HK-2 (cell line): ENCODE results near the gene BIRC2.
A peak's percentile ranks its signal among the peaks of the same experiment; 100 is the strongest.
"Not testable (repeated sequence)": the region's sequence is repeated elsewhere in the genome, so short reads cannot be mapped to it uniquely, and the experiment has no call there.

Experiments used
- DNase-seq: peaks from one replicate; pipeline ENCODE4 v3.0.0-alpha.2; 2018; ENCODE audit not compliant: unreplicated experiment

Gene BIRC2

DNA sequence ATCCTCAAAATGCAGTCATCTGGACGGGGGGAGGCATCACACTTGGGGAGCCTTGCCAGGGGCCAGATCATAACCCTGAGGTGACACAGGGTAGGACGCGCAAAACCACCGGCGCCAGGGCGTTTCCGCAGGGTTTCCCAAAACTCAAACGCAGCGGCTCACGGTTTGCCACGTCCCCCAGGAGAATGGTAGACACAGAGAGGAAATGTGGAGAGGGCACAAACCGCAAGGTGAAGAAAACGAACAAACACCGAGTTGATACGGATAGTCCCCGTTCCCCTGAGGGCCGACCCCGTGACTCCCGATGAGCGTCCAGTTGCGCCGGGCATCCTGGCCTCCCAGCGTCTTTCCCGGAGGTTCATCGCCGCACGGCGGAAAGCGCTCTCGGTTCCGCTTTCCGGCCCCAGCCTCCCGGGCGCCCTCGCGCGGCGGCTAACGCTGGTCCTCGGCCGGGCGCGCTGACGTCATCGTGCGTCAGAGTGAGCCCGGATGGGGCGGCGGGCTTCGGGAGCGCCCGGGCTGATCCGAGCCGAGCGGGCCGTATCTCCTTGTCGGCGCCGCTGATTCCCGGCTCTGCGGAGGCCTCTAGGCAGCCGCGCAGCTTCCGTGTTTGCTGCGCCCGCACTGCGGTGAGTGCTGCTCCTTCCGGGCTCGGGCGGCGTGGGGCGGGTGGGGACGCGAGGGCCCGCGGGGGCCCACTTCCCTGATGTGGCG is at the start of gene BIRC2:
BIRC2 (plus strand) TSS at position 467 of the 714 bp plus-strand sequence. CDS start 2,641 bp downstream, outside the sequence.
- DNase-seq = peak; percentile 87

DNA sequence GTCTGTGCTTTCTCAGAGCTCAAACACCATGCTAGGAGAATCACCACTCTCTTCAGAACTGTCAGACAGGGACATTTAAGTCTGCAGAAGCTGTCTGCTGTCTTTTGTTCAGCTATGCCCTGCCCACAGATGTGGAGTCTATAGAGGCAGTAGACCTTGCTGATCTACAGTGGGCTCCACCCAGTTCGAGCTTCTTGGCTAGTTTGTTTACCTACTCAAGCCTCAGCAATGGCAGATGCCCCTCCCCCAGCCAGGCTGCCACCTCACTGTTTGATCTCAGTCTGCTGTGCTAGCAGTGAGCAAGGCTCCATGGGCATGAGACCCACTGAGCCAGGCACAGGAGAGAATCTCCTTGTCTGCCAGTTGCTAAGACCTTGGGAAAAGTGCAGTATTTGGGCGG is 46.2 kb upstream of the BIRC2 start:
- not testable (repeated sequence) for DNase-seq

DNA sequence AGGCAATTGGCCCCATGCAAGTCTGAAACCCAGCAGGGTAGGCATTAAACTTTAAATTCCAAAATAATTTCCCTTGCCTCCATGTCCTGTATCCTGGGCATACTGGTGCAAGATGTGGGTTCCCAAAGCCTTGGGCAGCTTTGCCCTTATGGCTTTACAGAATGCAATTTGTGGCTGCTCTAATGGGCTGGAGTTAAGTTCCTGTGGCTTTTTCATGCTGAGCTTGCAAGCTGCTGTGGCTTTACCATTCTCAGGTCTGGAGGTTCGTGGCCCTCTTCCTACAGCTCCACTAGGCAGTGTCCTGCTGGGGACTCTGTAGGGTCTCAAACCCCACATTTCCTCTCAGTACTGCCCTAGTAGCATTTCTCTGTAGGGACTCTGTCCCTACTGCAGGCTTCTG is 44.8 kb upstream of the BIRC2 start:
- DNase-seq = no peak

DNA sequence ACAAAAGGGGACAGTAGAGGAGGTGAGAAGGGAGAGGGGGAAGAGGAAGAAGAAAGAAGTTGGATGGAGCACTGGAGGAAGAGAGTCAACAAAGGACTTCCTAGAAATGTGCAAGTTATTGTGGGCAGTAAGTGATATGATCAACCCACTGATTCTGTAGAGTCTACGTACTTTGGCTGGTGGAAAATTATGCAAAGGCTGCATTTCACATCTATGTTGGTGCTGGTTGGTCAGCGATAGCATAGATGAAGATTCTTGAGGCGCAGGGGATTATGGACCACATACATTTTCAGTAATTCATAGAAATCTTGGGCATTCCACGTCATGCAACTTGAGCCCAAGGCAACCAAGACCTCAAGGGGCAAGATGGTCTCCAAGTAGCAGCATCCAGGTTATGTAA is 42.3 kb upstream of the BIRC2 start:
- DNase-seq = no peak

DNA sequence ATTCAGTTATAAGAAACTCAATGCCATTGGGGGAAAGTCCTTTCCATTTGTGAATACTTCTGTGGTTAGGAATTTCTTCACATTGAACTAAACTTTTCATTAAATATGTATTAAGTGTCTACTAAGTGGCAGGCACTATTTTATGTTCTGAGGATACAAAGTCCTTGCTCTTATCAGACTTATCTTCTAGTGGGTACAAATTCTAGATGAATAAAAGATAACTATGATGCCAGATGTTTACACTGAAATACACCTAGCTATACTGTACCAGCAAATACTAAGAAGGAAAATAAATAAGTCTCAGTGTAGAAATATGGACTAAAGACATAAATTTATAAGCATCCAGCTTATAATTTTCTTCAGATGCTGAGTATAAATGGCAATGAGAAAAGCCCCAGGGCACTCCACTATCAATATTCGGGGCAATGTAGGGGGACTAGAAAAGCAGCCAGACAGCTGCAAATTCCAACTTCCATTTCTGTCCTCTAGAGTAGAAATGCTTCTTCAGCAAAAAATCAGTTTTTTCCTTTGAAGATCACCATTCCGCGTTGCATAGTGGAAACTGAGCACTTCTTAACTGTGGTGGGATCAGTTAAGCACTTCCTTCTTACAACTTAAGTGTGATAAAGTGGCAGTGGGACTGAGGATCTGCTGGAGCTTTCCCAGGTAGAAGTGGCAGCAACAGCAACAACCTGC is 41.5 kb upstream of the BIRC2 start:
- DNase-seq = no peak

DNA sequence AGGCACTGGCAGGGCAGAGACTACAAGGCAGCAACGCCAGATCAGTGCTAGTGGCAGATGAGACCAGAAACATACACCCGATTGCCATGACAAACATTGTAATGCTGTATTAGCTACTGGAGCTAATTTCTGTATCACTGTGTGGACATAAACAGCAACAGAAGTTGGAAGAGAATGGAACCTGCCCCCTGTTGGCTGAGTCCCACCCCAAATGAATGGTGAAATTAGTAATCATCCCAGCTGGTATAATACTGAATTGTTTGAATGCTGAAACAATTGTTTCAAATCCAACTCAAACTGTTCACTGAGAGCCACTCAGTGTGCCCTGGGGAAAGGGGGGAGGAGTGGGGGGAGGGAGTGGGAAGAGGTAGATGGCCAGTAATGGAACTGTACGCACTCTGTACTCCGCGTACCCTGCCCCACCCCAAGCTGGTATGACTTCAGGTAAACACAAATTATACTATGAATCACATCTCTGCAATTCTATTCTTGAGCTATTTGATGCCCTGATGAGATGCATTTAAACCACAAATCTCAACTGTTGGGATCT is 40.9 kb upstream of the BIRC2 start:
- no peak for DNase-seq

DNA sequence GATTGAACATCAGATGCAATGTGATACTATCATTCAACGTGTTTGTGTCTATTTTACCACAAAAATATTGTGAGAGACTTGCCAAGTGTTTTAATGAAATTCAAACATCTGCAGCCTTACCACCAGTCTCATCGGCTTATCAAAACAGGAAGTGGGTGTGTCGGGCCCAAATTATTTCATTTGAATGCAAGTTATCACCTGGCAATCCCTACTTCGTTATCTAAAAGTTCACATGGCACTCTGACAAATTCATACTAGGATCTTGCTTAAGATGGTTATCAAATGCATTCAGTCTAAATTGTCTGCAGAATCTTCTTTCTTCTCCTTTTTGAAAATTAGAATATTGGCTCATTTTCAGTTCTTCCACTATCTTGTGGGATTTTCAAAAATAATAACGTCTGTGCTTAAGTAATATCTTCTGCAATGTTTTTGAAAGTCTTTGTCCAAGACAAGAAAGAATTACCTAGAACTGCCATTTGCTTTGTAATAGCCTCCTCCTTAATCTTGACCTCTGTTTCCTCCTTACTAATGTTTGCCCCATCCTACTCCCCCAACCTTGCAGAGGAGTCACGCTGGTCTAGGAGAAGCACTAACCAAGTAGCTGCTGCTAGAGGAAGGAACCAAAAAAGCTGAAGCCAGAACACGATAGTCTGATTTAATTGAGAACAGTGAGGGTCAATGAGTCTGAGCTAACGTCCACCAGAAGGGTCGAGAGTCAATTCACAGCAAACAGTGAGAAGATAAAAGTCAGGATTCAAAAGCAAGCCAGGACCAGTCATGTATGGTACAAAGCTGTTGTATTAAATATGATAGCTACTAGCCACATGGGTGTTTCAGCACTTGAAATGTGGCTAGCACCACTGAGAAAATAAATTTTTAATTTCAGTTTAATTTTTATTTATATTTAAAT is 39.9 kb upstream of the BIRC2 start:
- no peak for DNase-seq

DNA sequence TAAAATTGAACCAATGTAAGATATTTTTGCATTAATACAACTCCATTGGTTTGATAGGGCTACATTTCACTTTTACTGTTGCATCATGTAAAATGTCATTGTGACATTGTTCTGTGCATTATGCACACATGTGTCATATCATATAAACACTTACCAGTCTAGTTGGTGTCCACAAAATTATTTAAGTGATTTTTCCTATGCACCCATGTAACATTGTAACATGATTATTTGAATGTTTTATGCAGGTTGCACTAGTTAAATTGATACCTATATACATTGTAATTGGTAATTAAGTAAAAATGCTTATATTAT is 39.3 kb upstream of the BIRC2 start:
- no peak for DNase-seq

DNA sequence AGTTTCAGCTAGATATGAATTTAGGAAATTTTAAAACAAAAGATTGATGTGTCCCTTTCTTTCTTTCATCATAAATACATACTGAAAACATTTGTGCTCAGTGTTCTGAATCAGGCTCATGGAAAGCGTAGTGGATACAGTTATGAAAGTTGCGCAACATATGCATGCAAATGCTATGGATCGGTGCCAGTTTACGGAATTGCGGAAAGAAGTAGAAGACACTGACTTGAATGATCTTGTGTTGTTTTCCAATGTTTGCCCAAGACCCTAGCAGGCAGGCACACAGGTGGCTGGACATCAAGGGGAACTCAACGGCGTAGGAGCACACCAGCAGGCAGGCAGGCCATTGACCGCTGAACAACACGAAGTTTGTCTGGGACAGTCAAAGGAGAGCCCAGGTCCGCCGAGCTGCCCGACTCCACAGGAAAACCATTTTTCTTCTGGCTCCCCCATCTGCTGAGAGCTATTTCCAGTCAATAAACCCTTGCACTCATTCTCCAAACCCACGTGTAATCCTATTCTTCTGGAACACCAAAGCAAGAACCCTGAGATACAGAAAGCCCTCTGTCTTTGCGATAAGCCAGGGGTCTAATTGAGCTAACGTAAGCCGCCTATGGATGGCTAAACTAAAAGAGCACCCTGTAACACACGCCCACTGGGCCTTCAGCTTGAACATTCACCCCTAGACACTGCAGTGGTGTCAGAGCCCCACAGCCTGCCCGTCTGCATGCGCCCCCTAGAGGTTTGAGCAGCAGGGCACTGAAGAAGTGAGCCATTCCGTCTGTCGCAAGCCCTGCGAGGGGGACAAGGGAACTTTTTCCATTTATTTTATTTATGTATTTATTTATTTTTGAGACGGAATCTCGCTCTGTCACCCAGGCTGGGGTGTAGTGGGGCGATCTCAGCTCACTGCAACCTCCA is 37.1 kb upstream of the BIRC2 start:
- no peak for DNase-seq

DNA sequence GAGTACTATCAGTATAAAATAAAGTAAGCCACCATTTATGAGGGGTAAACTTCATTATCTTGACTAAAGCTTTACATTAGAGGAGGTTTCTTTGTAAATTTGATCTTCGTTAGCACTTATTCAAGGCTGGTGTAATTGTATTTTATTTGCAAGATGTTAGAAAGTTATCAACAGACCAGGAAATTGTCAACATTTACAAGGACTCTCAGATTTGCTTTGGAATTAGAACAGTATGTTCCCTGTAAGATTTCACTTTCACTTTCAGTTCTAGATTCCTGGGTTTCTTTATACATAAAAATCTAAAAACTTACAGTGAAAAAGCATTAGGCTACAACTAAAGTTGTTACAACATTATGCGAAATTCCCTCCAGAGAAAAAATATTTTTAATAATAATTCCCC is 34.3 kb upstream of the BIRC2 start:
- no peak for DNase-seq

DNA sequence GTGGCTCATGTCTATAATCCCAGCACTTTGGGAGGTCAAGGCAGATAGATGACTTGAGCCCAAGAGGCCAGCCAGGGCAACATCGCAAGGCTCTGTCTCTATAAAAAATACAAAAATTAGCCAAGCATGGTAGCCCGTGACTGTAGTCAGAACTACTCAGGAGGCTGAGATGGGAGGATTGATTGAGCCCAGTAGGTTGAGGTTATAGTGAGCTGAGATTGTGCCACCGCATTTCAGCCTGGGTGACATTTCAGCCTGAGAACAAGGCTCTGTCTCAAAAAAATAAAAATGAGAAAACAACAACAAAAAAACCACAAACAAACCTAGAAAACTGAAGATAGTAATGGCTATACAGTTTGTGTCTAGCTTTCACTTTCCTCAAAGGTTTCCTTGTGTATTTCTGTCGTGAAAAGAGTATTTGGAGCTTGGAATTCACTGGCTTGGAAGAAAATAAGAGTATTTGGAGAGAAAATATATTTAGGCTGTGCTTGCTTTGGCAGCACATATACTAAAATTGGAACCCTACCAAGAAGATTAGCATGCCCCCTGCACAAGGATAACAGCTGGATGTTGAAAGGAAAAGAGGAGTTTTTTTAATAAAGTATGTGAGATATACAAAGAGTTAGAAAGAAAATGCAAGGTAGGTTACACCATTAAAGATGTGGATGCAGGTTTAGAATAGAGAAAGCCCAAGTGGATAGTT is 33.6 kb upstream of the BIRC2 start:
- no peak for DNase-seq

DNA sequence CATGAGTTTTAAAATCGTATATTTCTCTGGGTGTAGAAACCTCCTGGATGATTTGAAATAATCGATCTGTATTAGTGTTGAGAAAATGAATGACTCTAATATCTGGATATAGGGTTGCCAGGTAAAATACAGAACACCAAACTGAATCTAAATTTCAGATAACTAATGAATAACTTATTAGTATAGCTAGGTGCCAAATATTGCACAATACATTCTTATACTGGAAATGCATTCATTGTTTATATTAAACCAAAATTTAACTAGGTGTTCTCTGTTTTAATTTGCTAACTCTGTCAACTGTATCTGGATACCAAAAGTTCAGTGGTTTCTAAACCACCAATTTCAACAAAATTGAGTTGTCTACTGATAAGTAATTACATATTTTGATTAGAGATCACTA is 32.2 kb upstream of the BIRC2 start:
- DNase-seq = no peak

DNA sequence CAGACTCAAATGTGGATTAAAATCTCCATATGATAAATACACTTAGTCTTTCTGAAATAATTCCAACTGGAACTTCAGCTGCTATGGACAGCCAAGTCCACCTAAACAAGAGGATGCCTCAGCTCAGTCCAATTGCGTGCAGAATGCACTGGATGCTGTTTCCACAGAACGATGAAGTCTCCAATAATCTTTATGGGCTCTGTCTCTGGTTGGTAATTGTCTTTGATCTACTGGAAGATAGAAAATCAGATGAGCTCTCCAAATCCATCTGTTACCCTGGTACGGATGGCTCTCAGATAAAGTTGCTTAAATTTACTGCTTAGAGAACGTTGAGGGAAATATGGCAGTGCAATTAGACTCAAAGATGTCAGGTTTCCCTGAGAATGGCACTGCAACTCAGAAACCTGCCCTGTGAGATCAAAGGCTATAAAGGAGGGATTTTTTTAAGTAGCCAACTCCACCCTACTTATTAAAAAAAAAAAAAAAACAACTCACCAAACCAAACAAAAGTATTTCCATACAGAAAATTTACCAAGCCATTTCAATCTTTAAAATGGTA is 30.6 kb upstream of the BIRC2 start:
- DNase-seq = no peak

DNA sequence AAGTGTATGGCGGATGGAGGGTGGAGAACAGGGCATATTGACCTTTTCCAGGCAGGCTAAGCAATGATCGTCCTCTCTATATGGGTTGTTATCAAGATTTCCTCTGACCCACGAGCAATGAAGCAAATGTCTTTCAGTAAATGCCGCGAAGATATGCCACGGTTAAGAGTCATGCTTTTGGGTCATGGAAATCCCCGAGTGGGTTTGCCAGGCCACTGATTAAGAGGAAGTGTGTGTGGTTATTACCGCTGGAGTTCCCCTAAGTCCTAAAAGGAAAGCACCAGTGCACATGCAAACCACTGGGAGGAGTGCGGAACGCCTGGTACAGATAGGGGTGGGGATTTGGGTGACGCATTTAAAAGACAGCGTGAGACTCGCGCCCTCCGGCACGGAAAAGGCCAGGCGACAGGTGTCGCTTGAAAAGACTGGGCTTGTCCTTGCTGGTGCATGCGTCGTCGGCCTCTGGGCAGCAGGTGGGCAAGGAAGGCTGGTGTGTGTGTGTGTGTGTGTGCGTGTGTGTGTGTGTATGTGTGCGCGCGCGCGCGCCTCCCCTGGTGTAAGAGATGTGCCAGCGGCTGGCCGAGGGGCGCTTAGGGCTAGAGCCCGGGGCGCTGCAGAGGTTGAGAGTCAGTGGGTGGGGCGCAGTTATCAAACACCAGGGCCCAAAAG is 29.8 kb upstream of the BIRC2 start, which contains the start of gene BIRC3:
BIRC3 (plus strand) TSS at position 386 of the 669 bp plus-strand sequence. CDS start 7,026 bp downstream, outside the sequence.
- peak; percentile 81 for DNase-seq

DNA sequence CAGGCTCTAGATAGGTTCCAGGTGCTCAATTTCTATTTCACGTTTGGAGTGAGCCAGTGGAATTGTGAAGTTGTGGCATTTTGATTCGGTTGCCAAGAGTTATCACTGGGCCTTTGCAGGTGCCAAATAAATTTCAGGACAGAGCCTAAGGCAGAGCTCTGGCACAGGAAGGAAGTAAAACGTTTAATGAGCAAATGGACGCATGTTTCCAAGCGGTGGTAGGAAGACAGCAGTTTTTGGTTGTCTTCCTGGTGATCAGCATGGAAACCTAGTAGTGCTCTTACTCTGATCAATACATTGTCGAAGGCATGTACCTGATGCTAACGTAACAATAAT is 29.3 kb upstream of the BIRC2 start:
- DNase-seq = no peak

DNA sequence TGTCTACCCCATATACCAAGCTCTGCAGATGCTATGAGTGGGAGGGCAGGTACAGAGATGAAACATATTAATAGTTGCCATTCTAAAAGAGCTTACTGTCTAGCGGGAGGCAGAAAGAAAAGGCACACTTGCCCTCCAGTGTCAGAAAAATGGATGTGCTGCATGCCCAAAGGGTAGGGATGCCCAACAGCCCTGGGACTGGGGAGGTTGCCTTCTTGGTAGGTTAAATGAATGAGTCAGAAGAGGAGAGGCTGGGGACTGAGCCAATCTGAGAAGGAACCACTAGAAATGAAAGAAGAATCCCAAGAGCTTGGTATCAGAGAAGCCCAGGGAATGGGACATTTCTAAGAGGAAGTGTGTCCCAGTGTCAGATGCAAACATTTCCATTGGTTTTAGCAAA is 28.5 kb upstream of the BIRC2 start:
- DNase-seq = peak; percentile 21

DNA sequence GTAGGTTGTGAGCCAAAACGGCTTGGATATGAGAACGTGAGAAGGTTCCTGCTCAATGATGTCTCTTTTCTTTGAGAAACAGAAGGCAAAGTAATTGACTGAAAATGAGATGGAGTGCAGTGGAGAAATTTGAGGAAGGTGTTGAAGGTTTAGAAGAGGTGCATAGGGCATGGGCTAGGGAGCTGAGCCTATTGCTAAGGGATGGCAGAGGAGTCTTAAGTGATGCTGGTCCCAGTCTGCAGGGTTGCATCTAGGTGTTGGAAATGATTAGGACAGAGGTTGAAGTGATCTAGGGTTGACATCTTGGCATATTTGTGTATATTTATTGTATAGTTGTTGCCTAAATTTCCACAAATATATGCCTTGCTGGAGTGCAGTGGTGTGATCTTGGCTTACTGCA is 27.5 kb upstream of the BIRC2 start:
- no peak for DNase-seq

DNA sequence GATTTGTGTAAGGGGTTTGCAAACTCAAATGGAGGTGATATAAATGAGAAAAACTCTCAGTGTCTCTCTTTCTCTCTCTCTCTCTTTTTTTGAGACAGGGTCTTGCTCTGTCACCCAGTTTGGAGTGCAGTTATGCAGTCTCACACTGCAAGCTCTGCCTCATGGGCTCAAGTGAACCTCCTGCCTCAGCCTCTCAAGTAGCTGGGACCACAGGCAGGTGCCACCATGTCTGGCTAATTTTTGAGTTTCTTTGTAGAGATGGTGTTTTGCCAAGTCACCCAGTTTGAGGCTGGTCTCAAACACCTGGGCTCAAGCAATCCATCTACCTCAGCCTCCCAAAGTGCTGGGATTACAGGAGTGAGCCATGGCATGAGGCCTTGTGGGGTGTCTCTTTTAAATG is 26.8 kb upstream of the BIRC2 start:
- DNase-seq = no peak

DNA sequence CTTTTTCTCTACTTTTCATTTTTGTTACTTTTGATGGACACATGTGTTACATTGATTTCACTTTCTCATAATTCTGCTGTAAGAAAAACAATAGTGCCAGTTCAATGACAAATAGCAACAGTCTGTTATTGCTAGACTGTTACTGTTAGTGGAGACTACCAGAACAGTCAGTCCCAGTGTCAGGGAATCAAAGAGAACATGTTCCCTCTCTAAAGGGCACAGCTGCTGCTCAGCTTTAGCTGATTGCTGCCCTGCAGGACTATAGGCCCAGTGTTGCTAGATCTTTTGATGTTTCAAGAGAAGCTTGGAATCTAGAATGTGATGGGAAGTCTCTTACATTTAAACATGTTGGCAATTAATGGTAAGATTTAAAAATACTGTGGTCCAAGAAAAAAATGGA is 26.3 kb upstream of the BIRC2 start:
- DNase-seq = no peak

DNA sequence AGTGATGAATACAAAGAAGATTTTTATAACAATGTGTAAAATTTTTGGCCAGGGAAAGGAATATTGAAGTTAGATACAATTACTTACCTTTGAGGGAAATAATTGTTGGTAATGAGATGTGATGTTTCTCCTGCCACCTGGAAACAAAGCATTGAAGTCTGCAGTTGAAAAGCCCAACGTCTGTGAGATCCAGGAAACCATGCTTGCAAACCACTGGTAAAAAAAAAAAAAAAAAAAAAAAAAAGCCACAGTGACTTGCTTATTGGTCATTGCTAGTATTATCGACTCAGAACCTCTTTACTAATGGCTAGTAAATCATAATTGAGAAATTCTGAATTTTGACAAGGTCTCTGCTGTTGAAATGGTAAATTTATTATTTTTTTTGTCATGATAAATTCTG is 24.5 kb upstream of the BIRC2 start:
- no peak for DNase-seq
